ENCODE data around the gene SEMA4C.

Gene SEMA4C

DNA sequence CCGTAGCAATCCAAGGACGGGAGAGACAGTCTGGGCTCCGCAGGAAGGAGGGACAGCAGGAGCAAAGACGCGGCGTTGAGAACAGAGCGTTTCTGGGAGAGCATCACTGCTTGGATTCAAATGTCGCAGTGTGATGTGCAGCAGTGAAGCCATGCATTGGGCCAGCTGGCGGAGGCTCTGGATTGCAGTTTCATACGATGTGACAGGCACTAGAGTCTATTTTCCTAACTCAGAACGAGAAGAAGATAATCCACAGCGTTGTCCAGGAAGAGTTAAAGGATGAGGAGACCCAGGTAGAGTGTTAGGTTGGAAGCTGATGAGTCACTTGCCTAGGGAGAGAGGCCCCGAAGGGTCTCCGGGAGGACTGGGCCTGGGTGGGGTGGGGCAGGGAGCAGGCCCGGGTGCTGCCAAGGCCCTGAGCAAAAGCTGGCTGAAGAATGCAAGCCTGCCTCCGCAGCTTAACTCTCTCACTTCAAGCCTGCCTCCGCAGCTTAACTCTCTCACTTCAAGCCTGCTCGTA, 17.7 kb upstream of the SEMA4C start:
- no peak for DNase-seq (ENCODE audit: insufficient read length)
- TF ChIP-seq TAF1 (IDR thresholded peaks at IDR 0.05; ENCODE audit: borderline replicate concordance, low read depth, low read length) (no peak), POLR2A (IDR thresholded peaks at IDR 0.05; ENCODE audit: low read depth, low read length) (no peak), POLR2AphosphoS5 (IDR thresholded peaks at IDR 0.05; ENCODE audit: low read depth, low read length) (no peak)
- no peak for FAIRE-seq

DNA sequence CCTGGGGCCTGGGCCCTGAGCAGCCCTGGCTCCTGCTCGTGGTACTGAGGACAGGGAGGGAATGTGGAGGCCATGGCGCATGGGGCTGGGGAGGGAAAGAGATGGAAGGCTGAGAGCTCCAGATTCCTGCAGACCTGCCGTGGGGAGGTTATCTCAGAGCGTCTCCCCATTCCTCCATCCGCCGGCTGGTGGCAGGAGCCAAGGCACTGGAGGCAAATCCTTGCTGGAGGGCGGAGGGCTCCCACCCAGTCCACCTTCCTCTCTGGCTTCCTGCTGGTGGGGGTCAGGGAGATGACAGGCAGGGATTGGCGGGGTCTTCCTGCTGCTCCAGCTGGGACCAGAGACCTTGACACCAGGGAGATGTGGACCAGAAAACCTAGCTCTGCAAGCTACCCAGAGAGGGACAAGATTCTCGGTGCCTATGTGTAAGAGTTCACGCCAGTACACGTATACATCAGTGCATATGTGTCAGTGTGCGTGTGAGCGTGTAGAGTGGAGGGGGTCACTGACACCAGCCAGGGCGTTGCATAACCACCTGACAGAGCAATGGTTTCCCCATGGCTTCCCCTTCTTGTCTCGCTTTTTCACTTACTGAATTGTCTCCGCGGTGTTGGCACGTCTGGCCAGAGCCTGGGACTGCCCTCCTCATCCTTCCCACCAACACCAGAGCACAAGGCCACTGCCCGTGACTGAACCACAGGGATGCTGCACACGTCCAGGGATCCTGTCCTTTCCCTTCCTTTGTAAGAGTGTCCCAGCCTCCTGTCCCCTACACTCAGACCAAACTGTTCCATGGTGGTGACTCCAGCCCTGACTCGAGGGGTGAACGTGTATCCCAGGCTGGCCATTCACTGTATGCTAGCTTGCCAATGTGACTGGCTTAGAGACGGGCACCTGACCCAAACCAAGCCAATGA, 15.8 kb upstream of the SEMA4C start:
- no peak for DNase-seq (ENCODE audit: insufficient read length)
- no peak for TF ChIP-seq POLR2AphosphoS5 (IDR thresholded peaks at IDR 0.05; ENCODE audit: low read depth, low read length)
- TF ChIP-seq POLR2A (IDR thresholded peaks at IDR 0.05; ENCODE audit: low read depth, low read length): no peak
- TF ChIP-seq TAF1 (IDR thresholded peaks at IDR 0.05; ENCODE audit: borderline replicate concordance, low read depth, low read length): no peak
- FAIRE-seq: no peak

DNA sequence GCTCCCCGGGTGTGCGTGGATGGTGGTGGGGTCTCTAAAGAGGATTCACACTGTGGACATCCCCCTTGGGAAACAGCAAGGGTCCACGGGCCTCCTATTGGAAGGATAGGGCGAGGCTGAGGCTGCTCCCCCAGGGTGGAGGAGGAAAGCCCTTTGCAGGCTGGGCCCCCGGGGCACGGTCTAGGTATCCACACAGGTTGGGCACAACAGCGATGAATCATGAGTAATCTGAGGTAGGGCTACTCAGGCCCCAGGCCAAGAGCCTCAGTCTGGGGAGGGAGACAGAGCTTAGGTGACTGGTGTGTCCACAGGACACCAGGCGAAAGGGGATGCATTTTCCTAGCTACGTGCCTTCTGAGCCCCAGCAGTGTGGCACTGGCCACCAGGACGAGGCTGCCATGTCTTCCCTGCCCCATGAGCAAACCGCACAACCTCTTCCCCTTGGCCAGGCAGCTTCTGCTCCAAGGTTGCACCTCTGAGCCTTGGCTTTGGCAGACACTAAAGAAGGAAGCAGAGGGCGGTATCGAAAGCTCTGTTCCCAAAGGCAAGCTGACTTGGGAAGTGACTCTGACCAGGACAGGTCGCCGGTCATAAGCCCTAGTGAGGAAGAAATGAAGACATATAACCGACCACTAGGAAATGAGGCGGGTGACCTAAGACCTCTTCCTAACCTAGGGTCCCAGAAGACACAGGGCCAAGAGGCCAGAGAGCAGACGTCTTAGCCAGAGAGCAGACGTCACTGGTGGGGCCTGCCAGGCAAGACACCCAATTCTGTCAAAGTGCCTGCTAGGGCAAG, 14.6 kb upstream of the SEMA4C start:
- no peak for FAIRE-seq
- no peak for DNase-seq (ENCODE audit: insufficient read length)
- no peak for TF ChIP-seq POLR2A (IDR thresholded peaks at IDR 0.05; ENCODE audit: low read depth, low read length)
- no peak for TF ChIP-seq TAF1 (IDR thresholded peaks at IDR 0.05; ENCODE audit: borderline replicate concordance, low read depth, low read length)
- TF ChIP-seq POLR2AphosphoS5 (IDR thresholded peaks at IDR 0.05; ENCODE audit: low read depth, low read length): no peak

DNA sequence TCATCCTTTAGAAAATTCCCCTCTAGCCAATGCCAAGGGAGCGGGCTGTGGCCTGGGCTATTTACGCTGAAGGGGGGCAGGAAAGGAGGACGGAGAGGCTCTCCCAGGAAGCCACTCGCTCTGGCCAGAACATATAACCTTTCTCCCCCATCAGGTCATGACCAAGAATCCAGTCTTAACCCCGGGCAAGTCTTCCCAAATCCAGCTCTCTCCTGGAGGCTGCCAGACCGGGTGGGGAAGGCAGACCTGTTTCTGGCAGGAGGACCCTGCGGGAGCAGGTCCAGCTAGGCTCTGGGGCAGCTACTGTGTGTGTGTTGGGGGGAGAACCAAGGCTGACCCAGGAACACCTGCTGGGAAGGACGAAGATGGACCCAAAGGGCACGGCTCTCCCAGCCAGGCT, 13.4 kb upstream of the SEMA4C start:
- DNase-seq (ENCODE audit: insufficient read length) (no peak), FAIRE-seq (no peak)
- TF ChIP-seq POLR2AphosphoS5 (IDR thresholded peaks at IDR 0.05; ENCODE audit: low read depth, low read length) (no peak), POLR2A (IDR thresholded peaks at IDR 0.05; ENCODE audit: low read depth, low read length) (no peak), TAF1 (IDR thresholded peaks at IDR 0.05; ENCODE audit: borderline replicate concordance, low read depth, low read length) (no peak)

DNA sequence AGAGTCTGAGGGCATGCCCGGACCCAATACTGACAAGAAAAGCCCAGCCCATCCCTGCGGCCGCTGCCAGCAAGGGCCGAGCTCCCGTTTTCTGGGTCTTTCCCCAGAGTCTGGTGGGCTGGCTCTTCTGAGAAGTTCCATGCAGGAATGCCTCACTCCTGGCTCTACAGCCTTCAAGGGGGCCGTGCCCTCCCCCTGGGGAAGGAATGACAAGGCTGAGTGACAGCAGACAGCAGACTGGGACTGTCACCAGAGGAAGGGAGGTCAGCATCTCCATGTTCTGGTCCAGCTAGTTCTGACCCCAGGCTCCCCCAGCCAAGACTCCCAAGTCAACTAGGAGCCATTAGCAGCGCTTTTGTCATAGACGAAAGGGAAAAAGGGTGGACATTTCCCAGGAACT, 13.0 kb upstream of the SEMA4C start:
- DNase-seq (ENCODE audit: insufficient read length) (no peak), FAIRE-seq (no peak)
- TF ChIP-seq POLR2A (IDR thresholded peaks at IDR 0.05; ENCODE audit: low read depth, low read length) (no peak), TAF1 (IDR thresholded peaks at IDR 0.05; ENCODE audit: borderline replicate concordance, low read depth, low read length) (no peak), POLR2AphosphoS5 (IDR thresholded peaks at IDR 0.05; ENCODE audit: low read depth, low read length) (no peak)

DNA sequence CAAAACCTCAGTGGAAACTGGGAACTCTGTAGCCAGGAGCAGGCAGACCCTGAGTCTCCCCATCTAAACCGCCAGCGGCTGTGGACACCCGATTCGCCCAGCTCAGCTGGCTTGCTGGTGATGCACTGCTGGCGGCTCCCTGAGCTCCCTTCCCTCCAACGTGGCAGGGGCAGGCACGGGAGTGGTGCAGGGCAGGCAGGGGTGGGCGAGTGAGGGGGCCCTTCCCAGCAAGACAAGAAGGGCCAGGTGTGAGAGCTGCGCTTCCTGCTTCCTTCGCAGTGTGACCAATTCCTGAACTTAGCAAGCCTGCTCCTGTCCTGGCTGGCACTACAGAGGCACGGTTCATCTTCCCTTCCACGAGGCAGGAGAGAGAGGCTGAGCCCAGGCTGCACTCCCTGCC, 12.3 kb upstream of the SEMA4C start:
- no peak for FAIRE-seq
- DNase-seq (ENCODE audit: insufficient read length): no peak
- TF ChIP-seq POLR2AphosphoS5 (IDR thresholded peaks at IDR 0.05; ENCODE audit: low read depth, low read length) (no peak), TAF1 (IDR thresholded peaks at IDR 0.05; ENCODE audit: borderline replicate concordance, low read depth, low read length) (no peak), POLR2A (IDR thresholded peaks at IDR 0.05; ENCODE audit: low read depth, low read length) (no peak)

DNA sequence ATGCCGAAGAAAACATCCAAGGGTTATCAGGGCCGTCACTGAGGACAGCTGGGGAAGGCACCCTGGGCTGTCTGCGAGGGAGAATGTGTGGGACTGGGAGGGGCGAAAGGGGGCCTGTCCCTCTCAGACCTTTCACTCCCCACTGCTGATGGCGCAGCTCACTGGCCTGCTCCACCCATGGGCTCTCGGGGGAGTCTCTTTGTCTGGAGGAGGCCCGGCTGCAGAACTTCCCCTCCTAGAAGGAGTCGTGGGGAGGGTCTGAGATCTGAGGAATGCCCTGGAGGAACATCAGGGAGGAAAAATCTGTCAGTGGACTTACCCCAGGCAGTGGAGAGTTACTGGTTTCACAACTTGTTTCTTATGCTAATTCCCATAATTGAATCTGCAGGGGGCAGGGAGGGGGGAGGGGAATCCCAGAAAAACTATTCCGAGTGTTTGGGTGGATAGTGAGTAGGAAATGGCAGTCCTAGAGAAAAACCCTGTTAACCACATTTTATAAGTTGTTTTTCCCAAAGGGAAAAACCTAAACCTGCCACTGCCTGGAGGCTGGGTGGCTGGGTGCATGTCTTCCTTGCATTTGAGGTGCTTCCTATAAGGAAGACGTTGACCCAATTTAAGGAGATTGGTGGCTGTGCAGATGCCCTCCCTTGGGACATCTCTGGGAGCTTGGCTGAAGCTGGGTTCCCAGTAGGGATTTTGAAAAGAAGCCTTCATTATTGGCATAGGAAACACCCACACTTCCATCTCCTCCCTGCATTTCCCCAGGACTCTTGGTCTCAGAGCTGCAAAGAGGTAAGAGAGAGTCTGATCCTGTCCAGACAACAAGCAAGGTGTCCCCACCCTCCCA, 11.7 kb upstream of the SEMA4C start:
- no peak for TF ChIP-seq POLR2AphosphoS5 (IDR thresholded peaks at IDR 0.05; ENCODE audit: low read depth, low read length)
- TF ChIP-seq POLR2A (IDR thresholded peaks at IDR 0.05; ENCODE audit: low read depth, low read length): no peak
- no peak for TF ChIP-seq TAF1 (IDR thresholded peaks at IDR 0.05; ENCODE audit: borderline replicate concordance, low read depth, low read length)
- DNase-seq (ENCODE audit: insufficient read length) (no peak), FAIRE-seq (no peak)

DNA sequence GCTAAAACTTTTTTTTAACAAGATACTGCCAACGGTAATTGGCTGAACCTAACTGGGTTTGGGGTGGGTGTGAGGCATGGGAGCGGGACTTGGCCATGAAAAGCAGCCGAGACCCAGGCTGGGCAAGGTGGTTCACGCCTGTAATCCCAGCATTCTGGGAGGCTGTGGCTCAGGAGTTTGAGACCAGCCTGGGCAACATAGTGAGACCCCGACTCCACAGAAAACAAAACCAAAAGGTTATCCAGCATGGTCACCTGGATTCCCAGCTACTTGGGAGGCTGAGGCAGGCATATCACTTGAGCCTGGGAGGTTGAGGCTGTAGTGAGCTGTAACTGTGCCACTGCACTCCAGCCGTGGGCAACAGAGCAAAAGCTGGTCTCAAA, 11.0 kb upstream of the SEMA4C start:
- FAIRE-seq (no peak), DNase-seq (ENCODE audit: insufficient read length) (no peak)

DNA sequence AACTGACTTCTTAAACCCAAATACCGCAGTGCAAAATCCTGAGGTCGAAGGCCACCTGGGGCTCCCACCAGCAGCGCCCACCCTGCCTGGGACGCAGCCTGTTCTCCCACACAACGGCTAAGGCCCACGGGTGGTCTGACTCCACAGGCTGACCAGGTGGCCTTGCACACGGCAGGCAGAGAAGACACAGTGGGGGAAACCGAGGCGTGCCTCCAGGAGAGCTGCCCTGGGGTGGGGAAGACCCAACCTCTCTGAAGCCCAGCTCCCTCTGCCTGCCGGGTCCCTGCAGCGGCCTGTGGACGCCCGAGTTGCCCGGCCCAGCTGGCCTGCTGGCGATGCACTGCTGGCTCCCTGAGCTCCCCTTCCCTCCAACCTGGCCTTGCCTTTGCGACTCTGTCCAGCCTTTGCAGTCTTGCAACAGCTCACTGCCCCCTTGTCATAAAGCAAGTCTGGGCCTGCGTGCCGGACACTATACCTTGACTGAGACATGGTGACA, 9.7 kb upstream of the SEMA4C start:
- FAIRE-seq: no peak
- no peak for DNase-seq (ENCODE audit: insufficient read length)
- TF ChIP-seq POLR2AphosphoS5 (IDR thresholded peaks at IDR 0.05; ENCODE audit: low read depth, low read length) (no peak), POLR2A (IDR thresholded peaks at IDR 0.05; ENCODE audit: low read depth, low read length) (no peak), TAF1 (IDR thresholded peaks at IDR 0.05; ENCODE audit: borderline replicate concordance, low read depth, low read length) (no peak)

More for the DNA sequence above, 11.0 kb upstream of the SEMA4C start:
- no peak for TF ChIP-seq TAF1 (IDR thresholded peaks at IDR 0.05; ENCODE audit: borderline replicate concordance, low read depth, low read length)

DNA sequence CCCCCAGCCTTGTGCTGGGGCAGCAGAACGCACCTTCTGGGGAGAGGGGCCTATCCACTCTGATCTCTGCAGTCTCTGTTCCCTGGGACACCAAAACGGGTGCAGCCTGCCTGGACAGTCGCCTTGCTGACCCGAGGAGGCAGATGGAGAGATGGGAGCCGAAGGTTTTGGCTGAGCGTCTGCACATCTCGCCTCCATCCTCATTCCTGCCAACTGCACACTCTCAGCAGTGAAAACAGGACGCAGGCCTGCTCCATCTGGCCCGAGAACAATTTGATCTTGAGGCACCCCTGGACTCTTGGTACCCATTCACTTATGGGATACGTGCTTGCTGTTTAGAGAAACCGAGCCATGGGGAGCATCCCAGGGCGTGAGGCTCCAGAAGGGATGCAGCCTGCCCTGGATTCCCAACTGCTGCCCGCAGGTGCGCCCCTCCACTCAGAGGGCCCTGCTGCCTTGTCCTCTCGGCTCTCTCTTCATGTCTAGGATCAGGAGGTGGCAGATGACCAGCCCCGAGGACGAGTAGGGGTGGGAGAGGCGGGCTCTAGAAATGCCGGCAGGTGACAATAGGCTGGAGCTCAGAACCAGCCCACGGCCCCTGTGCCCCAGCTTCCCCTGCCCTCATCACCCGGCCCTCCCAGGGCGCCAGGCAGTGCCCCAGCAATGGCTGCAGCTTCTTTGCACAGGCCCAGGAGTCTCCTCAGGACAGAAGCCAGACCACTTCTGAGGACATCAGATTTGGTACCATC, 9.1 kb upstream of the SEMA4C start:
- no peak for DNase-seq (ENCODE audit: insufficient read length)
- no peak for FAIRE-seq
- TF ChIP-seq POLR2AphosphoS5 (IDR thresholded peaks at IDR 0.05; ENCODE audit: low read depth, low read length): no peak
- TF ChIP-seq POLR2A (IDR thresholded peaks at IDR 0.05; ENCODE audit: low read depth, low read length): no peak
- no peak for TF ChIP-seq TAF1 (IDR thresholded peaks at IDR 0.05; ENCODE audit: borderline replicate concordance, low read depth, low read length)
